Erythroblast (primary cell): ENCODE data around the gene VIPR2.

Experiments used
- GATA1 ChIP-seq: IDR thresholded peaks from 2 replicates; pipeline ENCODE4 v1.6.1; 2011; ENCODE audit warnings: low read depth, mild to moderate bottlenecking, control low read depth, low read length, moderate library complexity
- POLR2A ChIP-seq: IDR thresholded peaks from 2 replicates; pipeline ENCODE4 v1.6.1; 2011; ENCODE audit warnings: mild to moderate bottlenecking, low read length

GRCh38 chr7:159172400-159172799, 27.7 kb upstream of the VIPR2 start:
- no peak for TF ChIP-seq POLR2A
- TF ChIP-seq GATA1: no peak
